Fibroblast of lung (primary cell): ENCODE results near the gene TMEM179.

ENCODE experiments used
- CTCF ChIP-seq, 2 donors: IDR thresholded peaks in 1 of 2; conservative IDR thresholded peaks in 1 of 2; 1 replicate in 1 of 2; 2 replicates in 1 of 2; pipeline ENCODE4 v1.5.1; 2011 to 2012; ENCODE audit warnings: low read length in 2 of 2, control low read depth in 1 of 2, inconsistent platforms in 1 of 2, low read depth in 1 of 2, mild to moderate bottlenecking in 1 of 2
- EZH2 ChIP-seq: IDR thresholded peaks from 2 replicates; pipeline ENCODE4 v1.5.1; 2012; ENCODE audit warnings: low read length, control low read depth, mild to moderate bottlenecking; ENCODE audit errors: missing control alignments

- TF ChIP-seq CTCF (conservative IDR thresholded peaks at IDR 0.05 in 1 of 2, IDR thresholded peaks at IDR 0.05 in 1 of 2; ENCODE audit: low read depth in 1 of 2, low read length in 2 of 2) (no peak), EZH2 (no peak)
These were observed 48.9 kb downstream of the TMEM179 start for GRCh38 chr14:104555430-104556255.
